Measurements from ENCODE around the gene ARID3C.

ARID3C gene

GRCh38 chr9:34600908-34601307 is 28.0 kb downstream of the ARID3C start:
- no peak for TF ChIP-seq CTCF (IDR thresholded peaks at IDR 0.05; ENCODE audit: borderline replicate concordance, control extremely low read depth, extremely low read depth, insufficient read depth, missing control alignments)
- in situ Hi-C loops (cut with MboI; ENCODE audit: low sequenced_read_pairs, unreplicated experiment): loop anchor here (10.0 kb wide), 2 partner anchors 166 to 196 kb away; no protein-coding TSS in a partner anchor
- no peak for DNase-seq (ENCODE audit: low spot score)

- in situ Hi-C loops (cut with MboI; ENCODE audit: low sequenced_read_pairs, unreplicated experiment): no loop called here
- no peak for TF ChIP-seq CTCF (IDR thresholded peaks at IDR 0.05; ENCODE audit: borderline replicate concordance, control extremely low read depth, extremely low read depth, insufficient read depth, missing control alignments)
- DNase-seq (ENCODE audit: low spot score): no peak
Observed at GRCh38 chr9:34599546-34599945, 29.3 kb downstream of the ARID3C start.

GRCh38 chr9:34594177-34594576 is 34.7 kb downstream of the ARID3C start:
- in situ Hi-C loops (cut with MboI; ENCODE audit: low sequenced_read_pairs, unreplicated experiment): no loop called here
- TF ChIP-seq CTCF (IDR thresholded peaks at IDR 0.05; ENCODE audit: borderline replicate concordance, control extremely low read depth, extremely low read depth, insufficient read depth, missing control alignments): no peak
- DNase-seq (ENCODE audit: low spot score): no peak

- TF ChIP-seq CTCF (IDR thresholded peaks at IDR 0.05; ENCODE audit: borderline replicate concordance, control extremely low read depth, extremely low read depth, insufficient read depth, missing control alignments): no peak
- DNase-seq (ENCODE audit: low spot score): no peak
- in situ Hi-C loops (cut with MboI; ENCODE audit: low sequenced_read_pairs, unreplicated experiment): no loop called here
Observed at GRCh38 chr9:34592895-34593601, 35.8 kb downstream of the ARID3C start.

- no peak for TF ChIP-seq CTCF (IDR thresholded peaks at IDR 0.05; ENCODE audit: borderline replicate concordance, control extremely low read depth, extremely low read depth, insufficient read depth, missing control alignments)
- in situ Hi-C loops (cut with MboI; ENCODE audit: low sequenced_read_pairs, unreplicated experiment): no loop called here
- peak; percentile 39 for DNase-seq (ENCODE audit: low spot score)
Observed at GRCh38 chr9:34591917-34592866, 36.7 kb downstream of the ARID3C start.

- peak; percentile 97 for TF ChIP-seq CTCF (IDR thresholded peaks at IDR 0.05; ENCODE audit: borderline replicate concordance, control extremely low read depth, extremely low read depth, insufficient read depth, missing control alignments)
- DNase-seq (ENCODE audit: low spot score): peak; percentile 94
- in situ Hi-C loops (cut with MboI; ENCODE audit: low sequenced_read_pairs, unreplicated experiment): no loop called here
Observed at GRCh38 chr9:34591248-34591916, 37.5 kb downstream of the ARID3C start.
